Stimulated activated CD4-positive, alpha-beta T cell treated with anti-CD3 and anti-CD28 coated beads, Interleukin-4, amount 100 ng/mL, for 48 hours (primary cell): ENCODE data around the gene NOTUM.
"Not testable (repeated sequence)": the region's sequence is repeated elsewhere in the genome, so short reads cannot be mapped to it uniquely, and the experiment has no call there.

Source experiments
- DNase-seq, 2 donors: peaks; one replicate each; pipeline ENCODE4 v3.0.0-alpha.2; 2020; ENCODE audit warnings: low read depth in 2 of 2

The NOTUM gene

DNA sequence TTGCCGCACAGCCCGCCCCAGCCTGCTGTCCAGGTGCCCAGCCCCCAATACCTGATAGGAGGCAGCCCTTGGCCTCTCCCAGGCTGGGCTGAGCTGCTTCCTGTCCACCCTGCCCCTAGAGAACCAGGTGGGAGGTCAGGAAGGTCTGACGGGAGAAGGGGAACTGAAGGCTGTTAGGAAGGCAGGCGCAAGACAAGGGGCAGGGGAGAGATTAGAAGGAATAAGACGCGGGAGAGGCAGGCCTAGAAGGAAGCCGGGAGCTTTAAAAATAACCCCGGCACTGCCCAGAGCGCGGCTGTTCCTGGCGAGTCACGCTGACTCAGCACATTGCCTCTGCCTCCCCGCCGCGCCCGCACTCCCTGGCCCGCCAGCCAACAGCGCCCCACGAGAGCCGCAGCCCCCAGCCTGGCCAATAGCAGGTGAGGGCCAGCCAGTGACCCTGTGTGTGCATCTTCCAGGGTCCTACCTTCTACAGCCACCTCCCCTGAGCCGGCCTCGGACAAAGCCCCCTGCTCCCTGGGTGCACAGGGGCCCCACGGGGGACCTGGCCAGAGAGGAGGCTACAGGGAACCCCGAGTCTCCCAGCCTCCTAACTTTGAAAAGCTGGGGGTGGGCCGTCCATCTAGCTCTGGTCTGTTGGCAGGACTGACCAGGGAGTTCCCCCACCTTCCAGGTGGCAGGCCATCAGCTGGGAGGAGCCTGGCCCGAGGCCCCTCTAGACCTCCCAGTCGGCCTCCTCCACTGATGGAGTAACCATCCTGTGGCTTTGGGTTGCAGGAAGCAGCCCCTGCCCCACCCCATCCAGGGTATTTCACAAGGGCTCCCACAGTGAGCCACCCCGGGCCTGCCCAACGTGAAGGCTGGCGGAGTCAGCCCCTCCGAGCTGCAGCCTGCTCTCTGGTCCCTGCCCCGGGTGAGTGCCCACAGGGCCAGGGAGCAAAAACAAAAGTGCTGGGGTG, 37.4 kb downstream of the NOTUM start:
- no peak for DNase-seq

DNA sequence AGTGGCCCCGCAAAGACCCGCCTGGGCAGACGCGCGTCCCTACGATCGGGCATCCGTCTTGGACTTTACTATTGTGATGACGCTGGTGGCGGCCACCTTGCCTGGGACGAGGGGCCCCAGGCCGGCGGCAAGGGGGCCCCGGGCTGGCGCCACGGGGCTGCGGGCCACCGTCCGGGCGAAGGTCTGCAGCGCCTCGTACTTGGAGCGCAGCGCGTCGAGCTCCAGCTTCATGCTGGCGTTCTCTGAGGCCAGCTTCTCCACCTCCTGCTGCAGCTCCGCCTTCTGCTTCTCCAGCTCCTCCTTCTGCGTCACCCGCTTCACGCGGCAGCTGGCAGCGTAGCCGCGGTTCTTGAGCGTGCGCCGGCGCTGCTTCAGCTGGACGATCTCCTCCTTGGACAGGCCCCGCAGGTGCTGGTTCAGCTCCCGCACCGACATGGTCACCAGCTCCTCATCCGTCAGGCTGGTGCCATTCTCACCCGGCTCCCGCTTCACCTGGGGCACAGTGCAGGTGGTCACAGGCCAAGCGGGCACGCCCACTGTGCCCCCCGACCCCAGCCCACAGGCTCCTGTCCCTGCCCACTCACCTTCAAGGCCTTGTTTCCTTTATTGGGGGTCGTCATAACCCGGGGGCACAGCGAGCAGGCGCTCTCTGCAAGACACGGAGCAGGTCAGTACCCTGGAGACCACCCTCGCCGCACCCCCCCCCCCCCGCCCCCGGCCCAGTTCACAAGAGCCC, 38.3 kb downstream of the NOTUM start:
- no peak for DNase-seq

- no peak for DNase-seq
Observed at GRCh38 chr17:81921996-81922565, 38.9 kb downstream of the NOTUM start.

DNA sequence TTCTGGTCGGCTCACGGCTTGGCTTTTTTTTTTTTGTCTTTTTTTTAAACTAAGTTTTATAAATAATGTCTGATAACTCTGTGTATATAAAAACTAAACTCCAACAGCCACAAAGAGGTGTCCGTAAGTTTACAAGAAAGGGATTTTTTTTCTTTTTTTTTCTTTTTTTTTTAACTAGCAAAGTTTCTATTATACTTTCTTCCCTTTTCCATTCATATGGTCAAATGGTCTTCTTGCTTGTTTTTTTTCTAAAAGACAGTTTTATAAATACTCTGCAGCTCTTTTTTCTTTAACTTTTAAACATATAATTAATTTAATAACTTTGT, 39.5 kb downstream of the NOTUM start:
- no peak for DNase-seq

DNA sequence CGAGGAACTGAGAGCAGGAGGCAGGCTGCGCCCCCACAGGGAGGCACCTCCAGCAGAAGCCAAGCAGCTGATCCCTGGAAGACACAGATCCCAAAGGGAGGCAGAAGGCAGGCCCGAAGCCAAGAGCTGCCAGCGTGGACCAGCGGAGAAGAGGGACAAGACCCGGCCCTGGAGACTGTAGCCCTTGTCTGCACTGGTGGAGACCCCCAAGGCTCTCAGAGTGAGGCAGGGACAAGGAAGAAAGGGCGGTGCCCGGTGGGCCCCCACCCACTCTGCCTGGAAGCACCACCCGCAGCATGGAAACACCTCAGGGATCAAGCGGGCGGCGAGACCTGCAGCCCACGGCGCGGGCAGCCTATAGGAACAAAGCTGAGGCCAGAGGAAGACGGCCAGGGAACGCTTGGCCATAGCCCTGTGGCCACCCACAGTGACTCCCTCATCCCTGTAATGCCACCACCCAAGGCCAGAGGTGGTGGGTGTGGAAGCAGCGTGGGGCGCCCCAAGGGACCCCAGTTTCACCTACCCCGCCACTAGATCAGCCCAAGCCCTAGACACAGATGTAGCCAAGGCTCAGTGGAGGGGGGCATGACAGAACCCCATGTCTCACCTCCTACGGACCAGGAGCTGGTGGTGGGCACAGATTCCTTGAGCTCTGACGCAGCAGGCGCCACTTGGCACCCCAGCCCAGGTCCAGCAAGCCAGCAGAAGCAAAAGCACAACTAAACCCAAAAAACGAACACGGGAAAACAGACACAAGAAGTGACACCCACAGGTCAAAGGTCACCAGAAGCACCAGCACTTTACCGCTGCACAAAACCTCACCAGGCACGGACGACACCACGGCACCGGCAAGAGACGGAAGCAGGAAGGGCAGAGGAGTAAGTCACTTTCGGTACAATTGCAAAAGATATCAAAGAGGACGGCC, 40.1 kb downstream of the NOTUM start:
- no peak for DNase-seq

GRCh38 chr17:81918832-81919545, 42.0 kb downstream of the NOTUM start:
- DNase-seq: no peak

- DNase-seq: not testable (repeated sequence)
Observed at GRCh38 chr17:81918333-81918669, 42.7 kb downstream of the NOTUM start.

GRCh38 chr17:81917565-81918332, 43.2 kb downstream of the NOTUM start, which contains the start of gene SIRT7:
TSS of gene SIRT7 (minus strand) at chr17:81918176. CDS start at chr17:81918131, 45 bp downstream.
- DNase-seq: peak; percentile 61 to 78

- no peak for DNase-seq
Observed at GRCh38 chr17:81916234-81917001, 44.6 kb downstream of the NOTUM start.

DNA sequence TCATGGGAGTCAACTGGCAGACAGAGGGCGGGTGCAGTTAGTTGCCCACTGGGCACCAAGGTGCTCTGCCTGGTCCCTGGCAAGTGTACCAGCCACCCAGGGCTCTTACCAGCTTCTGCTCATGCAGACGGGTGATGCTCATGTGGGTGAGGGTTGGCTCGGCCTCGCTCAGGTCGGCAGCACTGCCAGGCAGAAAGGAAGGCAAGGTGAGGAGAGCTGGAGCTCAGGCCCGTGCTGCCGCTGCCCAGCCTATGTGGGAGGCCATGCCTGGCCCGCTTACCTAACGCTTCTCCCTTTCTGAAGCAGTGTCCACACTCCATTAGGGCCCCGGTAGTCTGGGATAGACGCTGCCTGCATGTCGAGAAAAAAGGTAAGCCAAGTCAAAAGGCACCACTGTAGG, 45.7 kb downstream of the NOTUM start:
- DNase-seq: no peak

DNA sequence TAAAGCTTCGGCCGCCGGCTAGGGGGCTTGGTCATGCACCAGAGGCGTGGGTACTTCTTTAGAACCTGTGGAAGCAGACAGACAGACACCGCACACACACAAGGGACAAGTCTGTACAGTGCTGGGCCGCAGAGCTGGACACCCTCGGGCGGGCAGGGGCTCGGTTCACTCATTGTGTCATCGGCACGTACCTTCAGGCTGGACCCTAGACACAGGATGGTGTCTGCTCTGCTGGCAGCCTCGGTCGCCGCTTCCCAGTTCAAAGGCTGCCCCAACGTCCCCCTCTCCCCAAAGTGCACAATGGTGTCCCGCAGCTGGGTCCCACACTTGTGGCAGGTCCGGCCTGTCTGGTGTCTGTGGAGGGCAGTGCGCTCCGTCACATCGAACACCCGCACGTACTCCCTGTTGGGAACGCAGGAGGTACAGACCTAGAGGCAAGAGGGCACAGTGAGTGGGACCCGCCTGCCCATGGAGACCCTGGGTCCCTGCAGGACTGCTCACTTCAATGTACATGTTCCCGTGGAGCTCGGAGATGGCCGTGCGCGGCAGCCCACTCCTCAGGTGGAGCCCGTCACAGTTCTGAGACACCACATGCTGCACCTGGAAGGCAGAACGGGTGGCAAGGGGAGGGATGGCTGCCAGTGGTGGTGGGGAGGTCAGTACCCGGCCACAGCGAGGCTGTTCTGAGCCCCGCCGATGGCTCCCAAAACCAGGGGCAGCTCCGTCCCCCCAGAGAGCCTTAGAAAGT, 46.7 kb downstream of the NOTUM start:
- DNase-seq: no peak

DNA sequence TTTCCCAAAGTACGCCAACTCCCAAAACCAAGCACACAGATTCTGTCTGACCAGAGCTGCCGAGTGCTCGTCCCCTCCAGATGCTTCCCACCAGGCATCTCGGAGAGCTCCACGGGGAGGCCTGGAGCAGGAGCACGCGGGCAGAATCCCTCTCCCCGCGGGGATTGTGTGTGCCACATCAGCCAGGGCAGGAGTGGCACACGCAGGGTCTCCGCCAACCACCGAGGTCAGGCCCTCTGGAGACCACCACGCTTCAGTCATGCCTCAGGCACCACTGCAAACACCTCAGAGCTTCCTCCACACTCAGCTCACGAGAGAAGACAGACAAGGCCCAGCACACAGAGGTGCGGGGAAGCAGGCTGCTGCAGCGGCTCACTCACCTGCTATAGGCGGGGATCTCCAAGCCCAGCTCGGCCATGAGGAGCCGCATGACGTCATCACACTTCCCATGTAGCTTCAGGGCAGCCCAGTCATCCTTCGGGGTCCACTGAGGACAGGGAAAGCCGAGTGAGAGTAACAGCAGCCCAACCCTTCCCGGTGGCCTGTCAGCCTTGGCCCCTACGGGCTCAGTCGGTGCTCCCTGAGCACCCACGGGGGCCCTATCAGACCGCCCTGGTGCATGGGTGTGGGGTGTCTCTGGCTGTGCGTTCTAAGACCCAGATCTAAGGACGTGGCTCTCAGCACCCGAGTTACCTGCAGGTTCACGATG, 47.4 kb downstream of the NOTUM start:
- DNase-seq: no peak

DNA sequence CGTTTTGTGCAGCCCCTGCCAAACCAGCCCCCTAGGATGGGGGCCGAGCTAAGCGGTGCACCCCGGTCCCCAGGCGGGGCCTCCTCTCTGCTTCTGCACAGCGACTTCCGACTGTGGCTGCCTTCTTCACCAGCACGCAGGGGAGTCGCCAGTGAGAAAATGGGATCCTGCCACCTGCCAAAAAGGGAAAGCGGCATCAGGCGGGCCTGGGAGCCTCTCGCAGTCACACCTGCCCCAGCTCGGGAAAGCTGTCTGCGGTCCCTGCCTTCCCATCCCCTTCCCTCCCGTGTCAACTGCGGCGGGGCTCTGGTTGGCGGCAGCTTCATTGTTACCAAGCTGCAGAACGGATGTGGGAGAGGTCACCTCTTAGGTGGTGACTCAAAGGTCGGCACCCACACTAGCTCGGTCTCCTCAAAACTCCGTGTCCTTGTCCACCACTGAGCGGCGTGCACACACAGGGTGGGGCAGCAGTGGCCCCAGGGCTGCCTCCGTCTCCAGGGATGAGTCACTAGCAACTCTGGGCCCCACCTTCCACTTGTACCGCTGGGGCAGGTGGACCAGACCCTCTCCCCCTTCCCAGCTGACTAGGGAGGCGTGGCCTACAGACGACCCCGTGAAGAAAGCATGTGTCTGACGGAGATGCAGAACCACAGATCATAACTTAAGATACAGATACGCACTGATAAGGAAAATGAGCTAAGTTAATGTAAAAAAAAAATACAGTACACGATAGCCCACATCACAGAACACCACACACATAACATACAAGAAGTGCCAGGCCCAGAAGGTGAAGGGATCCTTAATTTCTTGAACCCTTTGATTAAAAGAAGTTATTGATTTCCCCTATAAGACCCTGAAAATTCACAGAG, 48.3 kb downstream of the NOTUM start:
- no peak for DNase-seq

- DNase-seq: no peak
Observed at GRCh38 chr17:81911969-81912368, 49.0 kb downstream of the NOTUM start.

DNA sequence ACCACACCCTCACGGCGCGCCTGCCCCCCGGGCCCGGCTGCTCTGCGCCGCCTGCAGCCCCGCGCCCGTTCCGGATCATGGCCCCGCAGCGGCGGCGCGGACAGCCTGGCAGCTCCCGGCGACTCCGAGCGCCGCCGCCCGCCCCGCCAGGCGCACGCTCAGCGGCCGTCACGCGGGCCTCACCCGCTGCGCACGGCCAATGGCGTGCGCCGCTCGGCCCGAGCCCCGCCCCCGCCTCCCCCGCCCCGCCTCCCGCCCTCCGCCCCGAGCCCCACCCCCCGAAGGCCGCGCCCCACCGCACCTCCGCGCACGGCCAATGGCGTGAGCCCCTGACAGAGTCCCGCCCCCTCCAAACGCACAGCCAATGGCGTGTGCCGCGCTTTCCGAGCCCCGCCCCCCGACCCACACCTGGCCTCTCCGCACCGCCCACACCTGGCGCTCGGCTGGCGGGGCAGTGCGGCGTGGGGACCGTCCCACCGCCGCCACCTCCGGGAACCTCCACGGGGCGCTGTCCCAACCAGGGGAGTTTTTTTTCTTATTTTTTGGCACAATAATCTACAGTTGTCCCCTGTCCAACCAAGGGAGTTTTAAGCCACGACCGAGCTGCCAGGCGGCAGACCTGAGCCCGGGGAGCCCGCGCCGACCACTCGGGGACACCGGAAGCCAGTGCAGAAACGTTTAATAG, 49.6 kb downstream of the NOTUM start, which contains the start of gene PCYT2:
Gene PCYT2, minus strand, starts transcription at position 123 of the 685 bp plus-strand sequence. Its CDS starts 44 bp downstream, at position 79.
- DNase-seq: peak; percentile 91 to 92

- no peak for DNase-seq
Observed at GRCh38 chr17:81910840-81911276, 50.1 kb downstream of the NOTUM start.
